ENCODE measurements around the gene MCEMP1.

GRCh38 chr19:7636691-7637373 is 40.1 kb upstream of the MCEMP1 start, which contains the start of gene STXBP2:
- no peak for TF ChIP-seq CTCF (IDR thresholded peaks at IDR 0.05)
- TF ChIP-seq EZH2 (IDR thresholded peaks at IDR 0.05), result no peak
- TF ChIP-seq EZH2phosphoT487 (IDR thresholded peaks at IDR 0.05), result no peak

All from neural progenitor cell (in vitro differentiated cells).